ENCODE data around the gene FIZ1. TPM values are rescaled to one million over a fixed set of nuclear protein-coding genes. Genes with fewer than 3 reads are reported as not detected.
A peak's percentile ranks its signal among the peaks of the same experiment; 100 is the strongest.

The FIZ1 gene
- total RNA-seq, 4 donors from 2014 or later = 4.7 to 11.2 (median 9.9) TPM

GRCh38 chr19:55563261-55563690, 36.0 kb downstream of the FIZ1 start:
- ATAC-seq = peak; percentile 43
- TF ChIP-seq EP300 (IDR thresholded peaks at IDR 0.05) = no peak
- TF ChIP-seq, protein P1, sequence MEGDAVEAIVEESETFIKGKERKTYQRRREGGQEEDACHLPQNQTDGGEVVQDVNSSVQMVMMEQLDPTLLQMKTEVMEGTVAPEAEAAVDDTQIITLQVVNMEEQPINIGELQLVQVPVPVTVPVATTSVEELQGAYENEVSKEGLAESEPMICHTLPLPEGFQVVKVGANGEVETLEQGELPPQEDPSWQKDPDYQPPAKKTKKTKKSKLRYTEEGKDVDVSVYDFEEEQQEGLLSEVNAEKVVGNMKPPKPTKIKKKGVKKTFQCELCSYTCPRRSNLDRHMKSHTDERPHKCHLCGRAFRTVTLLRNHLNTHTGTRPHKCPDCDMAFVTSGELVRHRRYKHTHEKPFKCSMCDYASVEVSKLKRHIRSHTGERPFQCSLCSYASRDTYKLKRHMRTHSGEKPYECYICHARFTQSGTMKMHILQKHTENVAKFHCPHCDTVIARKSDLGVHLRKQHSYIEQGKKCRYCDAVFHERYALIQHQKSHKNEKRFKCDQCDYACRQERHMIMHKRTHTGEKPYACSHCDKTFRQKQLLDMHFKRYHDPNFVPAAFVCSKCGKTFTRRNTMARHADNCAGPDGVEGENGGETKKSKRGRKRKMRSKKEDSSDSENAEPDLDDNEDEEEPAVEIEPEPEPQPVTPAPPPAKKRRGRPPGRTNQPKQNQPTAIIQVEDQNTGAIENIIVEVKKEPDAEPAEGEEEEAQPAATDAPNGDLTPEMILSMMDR (IDR thresholded peaks at IDR 0.05) = no peak
- TF ChIP-seq POLR2AphosphoS5 (IDR thresholded peaks at IDR 0.05) = no peak
- TF ChIP-seq POLR2A (IDR thresholded peaks at IDR 0.05) = no peak
- no peak overlapping the region for H3K4me3 ChIP-seq
- H3K36me3 ChIP-seq = no peaks in the 10 kb centered on the region
- peaks cover 50% of the 10 kb centered on the region for H3K27me3 ChIP-seq
- H3K27ac ChIP-seq = no peak overlapping the region
- peaks cover 0 to 6% (median 0%) of the 10 kb centered on the region in 3 donors for H3K4me1 ChIP-seq
- peaks cover 0 to 7% (median 0%) of the 10 kb centered on the region in 3 donors for H3K9me3 ChIP-seq
- WGBS, 2 donors (ENCODE audit: low coverage in 1 of 2) = 6 to 37% methylated on average over 12 of the region's 12 CpGs

GRCh38 chr19:55559684-55560083, 39.6 kb downstream of the FIZ1 start:
- no peak for ATAC-seq

GRCh38 chr19:55554741-55555152, 44.6 kb downstream of the FIZ1 start:
- no peak overlapping the region for H3K27ac ChIP-seq
- H3K4me3 ChIP-seq = no peak overlapping the region
- no peaks in the 10 kb centered on the region for H3K9me3 ChIP-seq
- TF ChIP-seq, protein P1 (IDR thresholded peaks at IDR 0.05) = no peak
- no peak for TF ChIP-seq POLR2A (IDR thresholded peaks at IDR 0.05)
- no peak for TF ChIP-seq EP300 (IDR thresholded peaks at IDR 0.05)
- H3K4me1 ChIP-seq = no peaks in the 10 kb centered on the region
- H3K27me3 ChIP-seq = peaks cover 60% of the 10 kb centered on the region
- no peaks in the 10 kb centered on the region for H3K36me3 ChIP-seq
- 44 to 63% methylated on average over 1 to 3 of the region's 8 CpGs for WGBS, 2 donors (ENCODE audit: low coverage in 1 of 2)
- no peak for ATAC-seq

More at GRCh38 chr19:55559684-55560083, 39.6 kb downstream of the FIZ1 start:
- Histone ChIP-seq H3K27ac (no peak overlapping the region), H3K4me3 (no peak overlapping the region), H3K36me3 (no peaks in the 10 kb centered on the region), H3K9me3 (peaks cover 0 to 7% (median 0%) of the 10 kb centered on the region in 3 donors), H3K4me1 (peaks cover 0 to 6% (median 0%) of the 10 kb centered on the region in 3 donors), H3K27me3 (peaks cover 37% of the 10 kb centered on the region)
- TF ChIP-seq EP300 (IDR thresholded peaks at IDR 0.05) (no peak), POLR2AphosphoS5 (IDR thresholded peaks at IDR 0.05) (no peak), POLR2A (IDR thresholded peaks at IDR 0.05) (no peak)
- TF ChIP-seq, protein P1 (IDR thresholded peaks at IDR 0.05) = no peak
- 71 to 77% methylated on average over 1 to 5 of the region's 9 CpGs for WGBS, 2 donors (ENCODE audit: low coverage in 1 of 2)

- no peaks in the 10 kb centered on the region for H3K9me3 ChIP-seq
- TF ChIP-seq EP300 (IDR thresholded peaks at IDR 0.05) = no peak
- TF ChIP-seq POLR2A (IDR thresholded peaks at IDR 0.05) = no peak
- TF ChIP-seq, protein P1 (IDR thresholded peaks at IDR 0.05) = no peak
- no peak for TF ChIP-seq POLR2AphosphoS5 (IDR thresholded peaks at IDR 0.05)
- peaks cover 60% of the 10 kb centered on the region for H3K27me3 ChIP-seq
- no peaks in the 10 kb centered on the region for H3K36me3 ChIP-seq
- no peak for ATAC-seq
- H3K4me1 ChIP-seq = no peaks in the 10 kb centered on the region
- 81 to 83% methylated on average over 6 to 9 of the region's 9 CpGs for WGBS, 2 donors (ENCODE audit: low coverage in 1 of 2)
- H3K4me3 ChIP-seq = no peak overlapping the region
- H3K27ac ChIP-seq = no peak overlapping the region
These were observed 45.0 kb downstream of the FIZ1 start for GRCh38 chr19:55554302-55554701.
